22Rv1 (cell line): ENCODE data around the gene ABL1.

ENCODE experiments used
- H3K27ac ChIP-seq: fragments of 450-650 bp; 2 replicates; pipeline ENCODE4 v1.5.1; 2017
- ZFX ChIP-seq: fragments of 450-650 bp; IDR thresholded peaks from 2 replicates; pipeline ENCODE4 v1.6.1; 2017; ENCODE audit warnings: antibody characterized with exemption, borderline replicate concordance
- TF ChIP-seq, protein P1 (sequence below): fragments of 450-650 bp; IDR thresholded peaks from 2 replicates; pipeline ENCODE4 v1.5.1; 2017; ENCODE audit warnings: mild to moderate bottlenecking

Gene ABL1

GRCh38 chr9:130856474-130856873, 21.4 kb downstream of the ABL1 start:
- TF ChIP-seq, protein P1, sequence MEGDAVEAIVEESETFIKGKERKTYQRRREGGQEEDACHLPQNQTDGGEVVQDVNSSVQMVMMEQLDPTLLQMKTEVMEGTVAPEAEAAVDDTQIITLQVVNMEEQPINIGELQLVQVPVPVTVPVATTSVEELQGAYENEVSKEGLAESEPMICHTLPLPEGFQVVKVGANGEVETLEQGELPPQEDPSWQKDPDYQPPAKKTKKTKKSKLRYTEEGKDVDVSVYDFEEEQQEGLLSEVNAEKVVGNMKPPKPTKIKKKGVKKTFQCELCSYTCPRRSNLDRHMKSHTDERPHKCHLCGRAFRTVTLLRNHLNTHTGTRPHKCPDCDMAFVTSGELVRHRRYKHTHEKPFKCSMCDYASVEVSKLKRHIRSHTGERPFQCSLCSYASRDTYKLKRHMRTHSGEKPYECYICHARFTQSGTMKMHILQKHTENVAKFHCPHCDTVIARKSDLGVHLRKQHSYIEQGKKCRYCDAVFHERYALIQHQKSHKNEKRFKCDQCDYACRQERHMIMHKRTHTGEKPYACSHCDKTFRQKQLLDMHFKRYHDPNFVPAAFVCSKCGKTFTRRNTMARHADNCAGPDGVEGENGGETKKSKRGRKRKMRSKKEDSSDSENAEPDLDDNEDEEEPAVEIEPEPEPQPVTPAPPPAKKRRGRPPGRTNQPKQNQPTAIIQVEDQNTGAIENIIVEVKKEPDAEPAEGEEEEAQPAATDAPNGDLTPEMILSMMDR, result no peak
- no peak for TF ChIP-seq ZFX
- no peak overlapping the region for H3K27ac ChIP-seq

DNA sequence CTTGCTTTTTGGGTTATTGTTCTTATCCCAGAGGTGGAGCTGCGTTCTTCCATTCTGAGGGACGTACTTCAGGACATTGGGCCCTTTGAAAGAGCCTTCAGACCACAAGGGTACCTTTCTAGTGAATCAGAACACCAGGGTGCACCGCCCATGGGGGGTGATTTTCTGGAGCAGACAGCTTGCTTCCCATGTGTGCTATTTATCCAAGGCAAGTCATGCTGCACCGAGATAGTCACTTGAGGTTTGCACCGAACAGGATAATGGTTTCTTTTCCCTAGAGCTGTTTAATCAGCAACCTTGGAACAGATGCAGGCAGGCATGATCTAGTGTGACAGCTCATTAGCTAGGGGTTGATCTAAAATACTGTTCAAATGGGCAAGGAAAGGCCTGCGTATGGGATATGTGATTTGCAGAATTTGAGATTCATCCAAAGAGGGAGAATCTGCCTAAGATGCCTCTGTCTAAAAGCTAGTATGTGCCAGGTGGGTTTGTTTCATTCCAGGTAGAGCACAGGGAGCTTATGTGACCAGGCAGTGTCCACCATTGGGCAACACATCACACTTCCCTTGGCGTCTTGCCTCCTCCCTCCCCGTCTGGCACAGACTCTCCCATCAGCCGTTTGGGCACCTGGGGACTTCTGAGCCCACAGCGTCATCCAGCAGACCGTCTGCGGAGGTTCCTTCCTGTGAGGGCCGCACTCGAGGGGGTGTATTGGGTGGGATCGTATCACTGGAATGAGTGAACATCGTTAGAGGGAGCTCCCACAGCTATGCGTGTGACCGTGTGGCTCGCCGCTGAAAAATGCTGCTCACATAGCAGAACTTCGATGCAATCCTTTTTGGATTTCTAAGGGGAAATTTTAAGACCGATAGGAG, 23.0 kb downstream of the ABL1 start:
- H3K27ac ChIP-seq, result no peak overlapping the region
- TF ChIP-seq, protein P1, result no peak
- no peak for TF ChIP-seq ZFX

- no peak for TF ChIP-seq ZFX
- TF ChIP-seq, protein P1, result no peak
- H3K27ac ChIP-seq, result no peak overlapping the region
Measured at GRCh38 chr9:130858739-130859705, 24.0 kb downstream of the ABL1 start.

GRCh38 chr9:130860458-130861316, 25.6 kb downstream of the ABL1 start:
- TF ChIP-seq, protein P1, result no peak
- no peak for TF ChIP-seq ZFX
- H3K27ac ChIP-seq, result no peak overlapping the region

DNA sequence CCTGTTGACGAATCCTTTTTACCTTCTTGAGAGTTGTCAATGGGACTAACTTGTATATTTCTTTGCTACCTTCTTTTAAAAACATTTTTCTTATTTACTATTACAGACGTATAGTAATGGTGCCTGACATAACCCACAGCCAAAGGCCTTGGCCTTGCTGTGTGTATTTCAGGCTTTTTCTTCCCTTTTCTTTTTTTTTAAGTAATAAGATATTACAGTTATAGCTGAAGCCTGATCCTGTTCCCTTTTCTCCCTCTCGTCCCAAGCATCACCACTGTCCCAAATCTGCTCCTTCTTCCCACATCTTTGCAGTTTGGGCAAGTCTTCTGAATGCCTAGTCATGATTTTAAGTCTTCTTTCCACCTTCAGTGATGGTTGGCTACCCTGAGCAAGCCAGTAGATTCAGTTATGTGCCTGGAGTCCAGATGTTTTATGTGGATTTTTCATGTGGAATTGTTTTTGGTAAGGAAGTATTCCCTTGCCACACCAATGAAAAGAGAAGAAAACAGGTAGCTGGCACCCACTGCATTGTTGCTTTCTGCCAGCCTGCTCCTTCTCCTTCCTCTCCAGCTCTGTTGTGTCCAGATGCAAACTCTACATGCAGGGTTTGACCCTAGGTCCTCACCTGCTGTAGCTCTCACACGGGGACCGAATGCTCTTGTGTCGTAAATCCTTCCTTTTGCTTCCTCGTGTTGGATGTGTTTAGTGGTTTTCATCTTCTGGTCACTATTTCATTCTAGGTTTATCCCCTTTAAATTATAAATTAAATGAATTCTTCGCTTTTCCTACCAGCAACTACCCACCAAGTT, 26.5 kb downstream of the ABL1 start:
- no peak overlapping the region for H3K27ac ChIP-seq
- TF ChIP-seq, protein P1, result no peak

DNA sequence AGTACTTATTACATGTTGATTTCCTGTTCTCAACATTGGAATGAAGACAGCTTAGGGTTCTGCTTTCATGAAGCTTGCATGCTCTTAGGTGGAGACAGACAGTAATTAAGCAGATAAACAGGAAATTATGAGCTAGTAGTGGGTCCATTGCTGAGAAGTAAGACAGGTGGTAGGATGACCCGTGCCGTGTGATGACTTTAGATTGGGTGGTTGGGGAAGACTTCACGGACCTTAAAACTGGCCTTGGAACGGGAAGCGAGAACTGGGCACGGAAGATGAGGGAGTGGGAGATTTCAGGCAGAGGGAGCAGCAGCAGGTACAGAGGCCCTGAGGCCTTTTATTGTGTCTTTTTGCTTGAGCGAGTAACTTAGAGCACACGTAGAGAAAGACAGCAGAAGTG, 27.2 kb downstream of the ABL1 start:
- TF ChIP-seq ZFX, result no peak
- TF ChIP-seq, protein P1, result no peak
- H3K27ac ChIP-seq, result no peak overlapping the region
